ENCODE data around the gene TMEM144. TPM values are rescaled to one million over a fixed set of nuclear protein-coding genes. Genes with fewer than 3 reads are reported as not detected.
A peak's percentile ranks its signal among the peaks of the same experiment; 100 is the strongest.

Gene TMEM144
- total RNA-seq = under 1 TPM; 0.32 to 0.69 TPM

DNA sequence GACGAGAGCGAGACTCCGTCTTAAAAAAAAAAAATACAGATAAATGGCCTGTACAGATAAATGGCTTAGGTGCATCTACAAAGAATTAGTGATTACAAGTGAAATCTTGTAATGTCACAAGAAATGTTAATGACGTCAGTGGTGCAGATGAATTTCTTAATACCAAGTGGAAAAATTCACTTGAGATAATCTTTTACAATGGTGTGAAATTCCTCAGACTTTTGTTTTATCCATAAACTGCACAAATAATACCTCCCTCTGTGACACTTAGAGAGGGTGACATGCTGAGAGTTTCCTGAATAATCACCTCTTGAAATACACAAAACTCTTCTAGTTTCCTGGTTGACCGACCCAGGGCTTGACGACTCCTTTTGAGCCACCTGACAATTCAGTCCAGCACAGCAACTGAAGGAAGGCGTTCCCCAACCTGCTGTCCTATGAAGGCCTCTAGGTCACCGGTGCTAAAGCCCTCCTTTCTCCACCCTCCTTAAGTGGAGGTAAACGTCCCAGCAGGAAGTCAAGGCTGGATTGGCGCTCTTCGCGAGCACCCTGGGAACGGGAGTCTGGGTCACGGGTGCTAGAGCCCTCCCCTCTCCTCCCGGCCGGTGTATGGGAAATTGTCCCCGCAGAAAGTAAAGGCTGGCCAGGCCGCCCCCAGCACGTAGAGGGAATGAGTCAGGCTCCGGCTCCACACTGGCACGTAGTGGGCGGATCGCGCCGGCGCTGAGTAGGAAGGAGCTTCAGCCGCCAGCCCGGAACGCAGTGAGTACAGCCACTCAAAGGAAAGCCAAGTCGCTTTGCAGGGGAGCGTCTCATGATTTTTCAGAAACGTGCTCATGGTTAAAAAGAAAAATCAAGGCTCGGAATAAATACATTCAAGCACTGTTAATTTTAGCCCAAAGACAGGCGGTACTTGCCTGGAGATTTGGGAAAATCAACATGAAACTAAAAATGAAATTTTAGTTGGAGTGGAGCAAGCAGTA, at the start of gene TMEM144:
Gene TMEM144, plus strand, starts transcription at position 662 of the 983 bp plus-strand sequence. CDS start 2,182 bp downstream, outside the sequence.
- no peaks in the 10 kb centered on the region for H3K9me3 Mint-ChIP-seq
- peak within 1 kb of the TSS; percentile 67 for H3K27ac Mint-ChIP-seq
- H3K4me3 Mint-ChIP-seq = peak within 1 kb of the TSS; percentile 83
- H3K4me1 Mint-ChIP-seq = peaks cover 7% of the 10 kb centered on the region
- peak; percentile 99 for ATAC-seq (replicated peaks)
- peaks cover 32% of the 10 kb centered on the region for H3K27me3 Mint-ChIP-seq
- no peaks in the 10 kb centered on the region for H3K36me3 Mint-ChIP-seq (ENCODE audit: low read depth)

- no peak overlapping the region for H3K4me3 Mint-ChIP-seq
- no peak overlapping the region for H3K27ac Mint-ChIP-seq
- no peak for ATAC-seq (replicated peaks)
- no peaks in the 10 kb centered on the region for H3K9me3 Mint-ChIP-seq
- H3K27me3 Mint-ChIP-seq = peaks cover 18% of the 10 kb centered on the region
- no peaks in the 10 kb centered on the region for H3K36me3 Mint-ChIP-seq (ENCODE audit: low read depth)
- H3K4me1 Mint-ChIP-seq = no peaks in the 10 kb centered on the region
Measured at GRCh38 chr4:158161551-158162354, 48.5 kb upstream of the TMEM144 start.

DNA sequence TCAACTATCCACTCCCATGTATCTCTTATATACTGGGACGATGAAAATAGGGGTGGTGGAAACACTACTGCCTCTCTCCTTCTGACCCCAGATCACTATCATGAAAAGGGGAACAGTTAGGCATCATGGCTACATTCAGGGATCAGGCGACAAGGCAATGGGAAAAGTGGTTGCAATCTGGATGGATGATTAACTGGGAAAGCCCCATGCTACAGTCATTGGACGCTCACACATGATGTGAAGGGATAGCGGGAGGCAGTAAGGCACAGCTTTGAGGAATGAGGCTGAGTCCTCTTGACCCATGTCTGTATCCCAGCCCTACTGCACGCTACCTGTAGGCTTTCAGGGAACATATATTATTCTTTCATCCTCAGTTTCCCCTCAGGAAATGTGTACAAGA, 47.7 kb upstream of the TMEM144 start:
- Mint-ChIP-seq H3K4me3 (no peak overlapping the region), H3K36me3 (ENCODE audit: low read depth) (no peaks in the 10 kb centered on the region), H3K9me3 (no peaks in the 10 kb centered on the region), H3K27ac (no peak overlapping the region), H3K4me1 (no peaks in the 10 kb centered on the region), H3K27me3 (peaks cover 18% of the 10 kb centered on the region)
- no peak for ATAC-seq (replicated peaks)

DNA sequence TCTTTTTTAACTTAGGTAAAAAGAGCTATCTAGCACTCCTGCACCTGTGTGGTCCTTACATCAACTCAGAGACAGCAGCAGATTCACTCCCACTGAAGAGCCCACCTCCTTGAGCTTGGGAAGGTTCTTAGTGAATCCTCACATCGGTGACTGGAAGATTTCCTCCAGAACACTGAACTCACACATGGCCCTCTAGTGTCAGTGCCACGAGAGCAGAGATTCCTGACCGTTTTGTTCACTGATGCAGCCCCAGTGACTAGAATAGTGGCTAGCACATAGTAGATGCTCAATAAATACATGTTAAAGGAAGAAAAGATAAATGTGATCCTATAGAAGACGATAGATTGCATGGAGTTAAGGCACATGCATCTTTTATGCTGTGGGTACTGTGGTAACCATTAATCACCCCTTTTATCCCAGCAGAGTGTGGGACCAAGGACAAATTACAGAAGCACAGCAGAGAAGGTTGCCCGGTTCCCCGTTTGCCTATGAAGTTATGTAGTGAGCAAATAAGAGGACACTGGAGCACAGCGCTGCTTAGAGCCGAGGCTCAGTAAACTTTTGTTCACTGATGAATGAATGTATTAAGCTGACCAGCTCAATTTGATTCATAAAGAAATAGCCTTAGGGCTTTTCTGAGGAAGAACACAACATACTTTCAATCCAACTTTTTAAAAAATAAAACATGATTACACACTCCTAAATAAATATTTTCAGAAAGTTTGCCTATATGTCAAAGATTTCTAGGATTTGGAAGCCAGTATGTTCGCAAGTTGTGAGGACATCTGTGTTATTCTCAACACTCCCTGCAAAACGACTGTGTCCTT, 46.1 kb upstream of the TMEM144 start:
- no peak overlapping the region for H3K4me3 Mint-ChIP-seq
- ATAC-seq (replicated peaks) = no peak
- H3K27ac Mint-ChIP-seq = no peak overlapping the region
- no peaks in the 10 kb centered on the region for H3K36me3 Mint-ChIP-seq (ENCODE audit: low read depth)
- H3K9me3 Mint-ChIP-seq = no peaks in the 10 kb centered on the region
- H3K27me3 Mint-ChIP-seq = peaks cover 18% of the 10 kb centered on the region
- H3K4me1 Mint-ChIP-seq = no peaks in the 10 kb centered on the region

- Mint-ChIP-seq H3K9me3 (no peaks in the 10 kb centered on the region), H3K27ac (no peak overlapping the region), H3K4me3 (no peak overlapping the region), H3K27me3 (peaks cover 18% of the 10 kb centered on the region), H3K36me3 (ENCODE audit: low read depth) (no peaks in the 10 kb centered on the region), H3K4me1 (no peaks in the 10 kb centered on the region)
- ATAC-seq (replicated peaks) = no peak
Measured at GRCh38 chr4:158164768-158165213, 45.5 kb upstream of the TMEM144 start.

DNA sequence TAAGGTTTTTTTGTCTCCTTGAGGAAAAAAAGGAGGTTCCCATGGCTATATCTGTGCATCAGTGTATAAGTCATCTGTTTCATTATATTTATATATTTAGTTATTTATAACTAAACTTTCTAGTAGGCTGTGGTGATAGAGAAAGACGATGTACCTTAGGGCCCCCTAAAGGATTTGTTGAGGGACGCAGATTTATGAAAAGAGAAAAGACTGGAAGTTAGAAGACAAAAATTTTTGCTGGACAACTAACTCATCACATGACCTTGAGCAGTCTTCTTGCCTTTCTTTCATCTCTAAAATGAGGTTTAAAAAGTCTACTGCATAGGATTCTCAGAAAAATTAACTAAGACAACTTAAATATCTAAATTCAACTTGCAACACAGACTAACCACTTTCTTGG, 43.6 kb upstream of the TMEM144 start:
- no peaks in the 10 kb centered on the region for H3K36me3 Mint-ChIP-seq (ENCODE audit: low read depth)
- H3K27ac Mint-ChIP-seq = no peak overlapping the region
- no peak for ATAC-seq (replicated peaks)
- H3K27me3 Mint-ChIP-seq = peaks cover 18% of the 10 kb centered on the region
- no peaks in the 10 kb centered on the region for H3K4me1 Mint-ChIP-seq
- H3K4me3 Mint-ChIP-seq = no peak overlapping the region
- H3K9me3 Mint-ChIP-seq = no peaks in the 10 kb centered on the region

- Mint-ChIP-seq H3K4me1 (no peaks in the 10 kb centered on the region), H3K27me3 (peaks cover 16% of the 10 kb centered on the region), H3K27ac (no peak overlapping the region), H3K9me3 (no peaks in the 10 kb centered on the region), H3K36me3 (ENCODE audit: low read depth) (no peaks in the 10 kb centered on the region), H3K4me3 (no peak overlapping the region)
- ATAC-seq (replicated peaks) = no peak
Measured at GRCh38 chr4:158168606-158169005, 41.7 kb upstream of the TMEM144 start.

GRCh38 chr4:158169506-158169905, 40.8 kb upstream of the TMEM144 start:
- Mint-ChIP-seq H3K4me1 (no peaks in the 10 kb centered on the region), H3K27me3 (peaks cover 13% of the 10 kb centered on the region), H3K4me3 (no peak overlapping the region), H3K9me3 (no peaks in the 10 kb centered on the region), H3K36me3 (ENCODE audit: low read depth) (no peaks in the 10 kb centered on the region), H3K27ac (no peak overlapping the region)
- ATAC-seq (replicated peaks) = no peak

DNA sequence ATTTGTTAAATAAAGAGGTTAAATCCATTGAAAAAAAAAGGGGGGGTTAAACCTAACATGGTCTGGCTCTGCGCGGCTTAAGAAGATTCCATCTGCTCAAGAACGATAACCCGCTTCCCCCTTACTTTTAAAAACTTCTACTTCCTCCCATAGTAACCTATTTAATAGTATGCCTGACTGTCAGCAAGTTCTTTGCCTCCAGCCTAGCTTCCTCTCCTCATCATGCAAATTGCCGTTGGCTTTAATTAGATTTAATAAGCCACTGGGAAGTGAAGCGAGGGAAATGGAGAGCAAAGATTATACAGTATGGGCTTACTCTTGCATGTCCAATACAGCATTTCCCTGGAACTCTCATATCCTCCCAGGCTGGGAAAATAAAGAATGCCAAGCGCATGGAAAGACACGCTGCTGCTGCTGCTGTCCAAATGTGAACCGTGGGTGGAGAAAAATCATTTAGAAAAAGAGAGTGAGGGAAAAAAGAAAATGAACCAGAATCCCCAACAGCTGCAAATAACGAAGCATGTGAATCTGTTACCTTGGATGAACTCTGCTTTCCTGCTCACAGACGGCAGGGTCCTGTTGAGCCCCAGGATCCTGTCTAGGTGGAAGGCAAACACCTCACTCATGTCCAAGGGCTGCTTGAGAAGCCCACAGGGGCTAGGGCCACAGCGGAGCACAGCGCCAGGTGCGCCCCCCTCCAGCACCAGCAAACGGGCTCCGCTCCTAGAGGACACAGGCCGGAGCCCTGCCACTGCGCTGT, 40.2 kb upstream of the TMEM144 start:
- no peak for ATAC-seq (replicated peaks)
- Mint-ChIP-seq H3K4me3 (no peak overlapping the region), H3K36me3 (ENCODE audit: low read depth) (no peaks in the 10 kb centered on the region), H3K4me1 (no peaks in the 10 kb centered on the region), H3K9me3 (no peaks in the 10 kb centered on the region), H3K27ac (no peak overlapping the region), H3K27me3 (peaks cover 13% of the 10 kb centered on the region)

DNA sequence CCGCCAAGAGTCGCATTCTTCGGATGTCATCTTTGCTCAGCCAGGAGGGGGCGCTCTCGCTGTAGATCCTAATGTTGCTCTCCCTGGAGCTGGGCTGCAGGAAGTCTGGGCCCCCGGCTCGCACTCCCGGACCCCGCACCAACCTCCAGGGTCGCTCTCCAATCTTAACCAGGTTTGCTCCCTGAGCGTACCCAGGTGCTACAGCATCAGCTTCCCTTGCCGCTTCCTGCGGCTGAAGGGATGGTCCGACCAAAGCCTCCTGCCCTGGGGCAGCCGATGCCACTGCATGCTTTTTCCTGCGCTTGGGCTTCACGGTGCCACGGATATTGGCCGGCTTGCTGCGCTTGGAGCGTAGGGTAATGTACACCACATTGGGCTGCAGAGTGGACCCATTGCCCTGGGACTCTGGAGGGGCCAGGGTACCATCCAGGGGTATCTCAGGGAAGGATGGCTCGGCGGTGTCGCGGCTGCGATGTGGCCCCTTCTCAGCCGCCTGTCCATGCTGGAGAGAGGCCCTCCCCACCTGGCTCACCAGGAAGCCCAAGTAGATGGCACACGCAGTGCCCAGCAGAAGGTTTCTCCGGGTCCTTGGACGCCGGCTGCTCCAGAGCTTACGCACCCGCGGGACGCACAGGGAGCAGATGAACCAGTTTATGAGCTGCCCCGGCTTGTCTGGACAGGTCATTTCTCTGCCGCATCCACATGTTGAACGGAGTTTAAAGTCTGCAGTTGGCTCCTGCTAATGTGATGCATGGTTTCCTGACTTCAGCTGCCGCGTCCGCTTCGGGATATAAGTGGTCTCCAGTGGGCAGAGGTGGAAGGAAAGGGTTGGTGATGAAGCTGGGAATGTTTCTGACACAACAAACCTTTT, 39.4 kb upstream of the TMEM144 start:
- ATAC-seq (replicated peaks) = no peak
- Mint-ChIP-seq H3K9me3 (no peaks in the 10 kb centered on the region), H3K27ac (no peak overlapping the region)

GRCh38 chr4:158172261-158173258, 37.7 kb upstream of the TMEM144 start, which contains the start of gene GASK1B:
TSS of gene GASK1B (minus strand) at chr4:158173025. CDS start at chr4:158171375, 1,650 bp downstream.
- H3K9me3 Mint-ChIP-seq = no peaks in the 10 kb centered on the region
- H3K27ac Mint-ChIP-seq = no peak within 1 kb of the TSS
- no peak within 1 kb of the TSS for H3K4me3 Mint-ChIP-seq
- H3K27me3 Mint-ChIP-seq = peaks cover 17% of the 10 kb centered on the region
- no peaks in the 10 kb centered on the region for H3K36me3 Mint-ChIP-seq (ENCODE audit: low read depth)
- no peak for ATAC-seq (replicated peaks)
- H3K4me1 Mint-ChIP-seq = no peaks in the 10 kb centered on the region

More for the DNA sequence above, 39.4 kb upstream of the TMEM144 start:
- H3K4me1 Mint-ChIP-seq = no peaks in the 10 kb centered on the region
- H3K27me3 Mint-ChIP-seq = peaks cover 14% of the 10 kb centered on the region
- H3K36me3 Mint-ChIP-seq (ENCODE audit: low read depth) = no peaks in the 10 kb centered on the region
- H3K4me3 Mint-ChIP-seq = no peak overlapping the region

GRCh38 chr4:158176108-158176507, 34.2 kb upstream of the TMEM144 start:
- Mint-ChIP-seq H3K36me3 (ENCODE audit: low read depth) (no peaks in the 10 kb centered on the region), H3K9me3 (no peaks in the 10 kb centered on the region), H3K4me1 (no peaks in the 10 kb centered on the region), H3K27me3 (peaks cover 24% of the 10 kb centered on the region), H3K27ac (no peak overlapping the region), H3K4me3 (no peak overlapping the region)
- ATAC-seq (replicated peaks) = no peak
